ENCODE data around the gene CSTF2T.
"Not testable (repeated sequence)": the region's sequence is repeated elsewhere in the genome, so short reads cannot be mapped to it uniquely, and the experiment has no call there.

CSTF2T gene

DNA sequence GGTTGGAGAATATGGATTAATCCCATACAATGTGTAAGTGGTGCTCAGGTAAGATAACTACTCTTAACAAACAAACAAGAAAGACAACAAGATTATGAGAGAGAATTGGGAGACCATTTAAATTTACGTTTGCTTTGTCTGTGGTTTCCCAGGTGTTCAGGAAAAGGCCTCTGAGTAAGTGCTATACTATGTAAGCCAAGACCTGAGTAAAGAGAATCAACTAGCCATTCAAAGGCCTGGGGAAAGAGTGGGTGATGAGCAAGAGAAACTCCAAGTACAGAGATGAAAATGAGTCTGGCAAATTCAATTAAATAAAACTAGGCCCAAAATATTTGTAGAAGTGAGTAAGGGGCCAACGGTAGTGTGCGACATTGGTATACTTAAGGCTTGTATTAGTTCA, 9.9 kb downstream of the CSTF2T start:
- DNase-seq (ENCODE audit: low read depth), result no peak
- no peak overlapping the region for H3K4me3 ChIP-seq (ENCODE audit: low read depth, low read length)
- in situ Hi-C loops (cut with HindIII; ENCODE audit: low sequenced_read_pairs), result no loop called here
- TF ChIP-seq, protein P1, sequence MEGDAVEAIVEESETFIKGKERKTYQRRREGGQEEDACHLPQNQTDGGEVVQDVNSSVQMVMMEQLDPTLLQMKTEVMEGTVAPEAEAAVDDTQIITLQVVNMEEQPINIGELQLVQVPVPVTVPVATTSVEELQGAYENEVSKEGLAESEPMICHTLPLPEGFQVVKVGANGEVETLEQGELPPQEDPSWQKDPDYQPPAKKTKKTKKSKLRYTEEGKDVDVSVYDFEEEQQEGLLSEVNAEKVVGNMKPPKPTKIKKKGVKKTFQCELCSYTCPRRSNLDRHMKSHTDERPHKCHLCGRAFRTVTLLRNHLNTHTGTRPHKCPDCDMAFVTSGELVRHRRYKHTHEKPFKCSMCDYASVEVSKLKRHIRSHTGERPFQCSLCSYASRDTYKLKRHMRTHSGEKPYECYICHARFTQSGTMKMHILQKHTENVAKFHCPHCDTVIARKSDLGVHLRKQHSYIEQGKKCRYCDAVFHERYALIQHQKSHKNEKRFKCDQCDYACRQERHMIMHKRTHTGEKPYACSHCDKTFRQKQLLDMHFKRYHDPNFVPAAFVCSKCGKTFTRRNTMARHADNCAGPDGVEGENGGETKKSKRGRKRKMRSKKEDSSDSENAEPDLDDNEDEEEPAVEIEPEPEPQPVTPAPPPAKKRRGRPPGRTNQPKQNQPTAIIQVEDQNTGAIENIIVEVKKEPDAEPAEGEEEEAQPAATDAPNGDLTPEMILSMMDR (IDR thresholded peaks at IDR 0.05; ENCODE audit: low read depth, low read length, missing control alignments), result no peak

DNA sequence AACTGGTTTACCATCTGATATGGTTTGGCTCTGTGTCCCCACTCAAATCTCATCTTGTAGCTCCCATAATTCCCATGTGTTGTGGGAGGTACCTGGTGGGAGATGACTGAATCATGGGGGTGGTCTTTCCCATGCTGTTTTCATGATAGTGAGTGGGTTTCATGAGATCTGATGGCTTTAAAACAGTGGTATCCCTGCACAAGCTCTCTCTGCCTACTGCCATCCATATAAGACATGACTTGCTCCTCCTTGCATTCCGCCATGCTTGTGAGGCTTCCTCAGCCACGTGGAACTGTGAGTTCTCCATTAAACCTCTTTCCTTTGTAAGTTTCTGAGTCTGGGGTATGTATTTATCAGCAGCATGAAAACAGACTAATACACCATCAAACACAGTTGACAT, 10.6 kb downstream of the CSTF2T start:
- DNase-seq (ENCODE audit: low read depth); in situ Hi-C loops (cut with HindIII; ENCODE audit: low sequenced_read_pairs); H3K4me3 ChIP-seq (ENCODE audit: low read depth, low read length): not testable (repeated sequence)

DNA sequence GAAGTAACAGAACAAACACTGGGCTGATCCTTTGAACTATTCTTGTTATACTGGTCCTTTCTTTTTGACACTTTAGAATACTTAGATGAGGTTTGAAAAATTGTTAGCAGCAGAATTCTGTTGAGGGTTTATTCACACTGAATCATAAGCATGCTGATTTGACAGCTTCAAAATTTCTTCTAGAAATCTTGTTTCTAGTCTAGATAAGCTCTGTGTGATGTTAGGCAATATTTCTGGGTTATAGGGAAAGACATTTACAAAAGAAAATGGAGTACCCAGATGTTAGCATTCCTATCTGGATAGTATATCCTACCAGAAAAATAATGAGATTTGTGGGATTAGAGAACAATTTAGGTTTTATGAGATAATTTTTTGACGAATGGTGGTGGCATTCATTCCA, 12.1 kb downstream of the CSTF2T start:
- in situ Hi-C loops (cut with HindIII; ENCODE audit: low sequenced_read_pairs), result no loop called here
- DNase-seq (ENCODE audit: low read depth), result no peak

DNA sequence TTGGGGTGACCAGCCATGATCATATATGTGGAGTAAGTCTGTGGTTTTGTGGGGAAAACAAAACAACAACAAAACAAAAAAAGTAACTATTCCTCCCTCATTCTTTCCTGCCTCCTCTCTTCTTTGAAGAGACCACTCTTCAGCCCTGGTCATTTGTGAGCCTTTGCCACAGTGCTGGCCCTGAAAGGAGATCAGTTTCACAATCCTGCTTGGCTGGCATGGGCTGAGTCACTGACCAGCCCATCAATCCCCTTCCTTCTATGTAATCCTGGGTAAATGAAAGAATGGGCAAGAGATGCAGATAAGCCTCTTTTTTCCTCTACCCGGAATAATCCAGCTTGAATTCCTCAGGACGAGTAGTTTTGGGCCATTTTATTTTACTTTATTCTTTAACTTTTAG, 13.6 kb downstream of the CSTF2T start:
- TF ChIP-seq, protein P1 (IDR thresholded peaks at IDR 0.05; ENCODE audit: low read depth, low read length, missing control alignments), result no peak
- in situ Hi-C loops (cut with HindIII; ENCODE audit: low sequenced_read_pairs), result no loop called here
- no peak for DNase-seq (ENCODE audit: low read depth)
- H3K4me3 ChIP-seq (ENCODE audit: low read depth, low read length), result no peak overlapping the region

More for the DNA sequence above, 12.1 kb downstream of the CSTF2T start:
- TF ChIP-seq, protein P1 (IDR thresholded peaks at IDR 0.05; ENCODE audit: low read depth, low read length, missing control alignments), result no peak
- H3K4me3 ChIP-seq (ENCODE audit: low read depth, low read length), result no peak overlapping the region

DNA sequence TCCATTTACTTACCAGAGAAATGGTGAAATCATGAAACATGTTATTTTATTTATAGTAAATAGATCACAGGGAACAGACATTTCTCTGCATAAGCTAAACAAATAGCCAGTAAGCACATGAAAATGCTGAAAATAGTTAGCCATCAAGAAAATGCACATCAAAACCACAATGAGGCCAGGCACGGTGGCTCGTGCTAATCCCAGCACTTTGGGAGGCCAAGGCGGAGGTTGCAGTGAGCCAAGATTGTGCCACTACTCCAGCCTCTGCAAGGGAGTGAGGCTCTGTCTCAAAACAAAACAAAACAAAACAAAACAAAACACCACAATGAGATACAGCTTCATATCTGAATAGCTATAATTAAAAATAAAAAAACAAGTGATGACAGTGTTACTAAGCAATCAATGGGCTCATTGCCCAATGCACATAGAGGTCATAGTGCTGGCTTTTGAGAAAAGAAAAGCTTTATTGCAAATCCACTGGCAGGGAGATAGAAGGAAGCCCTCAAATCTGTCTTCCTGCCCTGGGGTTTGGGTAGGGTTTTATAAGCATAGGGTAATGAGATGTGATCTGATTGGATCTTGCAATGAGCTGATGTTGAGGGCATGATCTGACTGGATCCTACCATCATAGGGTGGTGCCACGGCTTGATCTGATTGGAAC, 16.2 kb downstream of the CSTF2T start:
- no peak overlapping the region for H3K4me3 ChIP-seq (ENCODE audit: low read depth, low read length)
- TF ChIP-seq, protein P1 (IDR thresholded peaks at IDR 0.05; ENCODE audit: low read depth, low read length, missing control alignments), result no peak
- in situ Hi-C loops (cut with HindIII; ENCODE audit: low sequenced_read_pairs), result no loop called here
- DNase-seq (ENCODE audit: low read depth), result no peak

- no peak overlapping the region for H3K4me3 ChIP-seq (ENCODE audit: low read depth, low read length)
- TF ChIP-seq, protein P1 (IDR thresholded peaks at IDR 0.05; ENCODE audit: low read depth, low read length, missing control alignments), result no peak
- DNase-seq (ENCODE audit: low read depth), result no peak
- in situ Hi-C loops (cut with HindIII; ENCODE audit: low sequenced_read_pairs), result no loop called here
These were observed 19.6 kb downstream of the CSTF2T start for GRCh38 chr10:51679841-51680240.

DNA sequence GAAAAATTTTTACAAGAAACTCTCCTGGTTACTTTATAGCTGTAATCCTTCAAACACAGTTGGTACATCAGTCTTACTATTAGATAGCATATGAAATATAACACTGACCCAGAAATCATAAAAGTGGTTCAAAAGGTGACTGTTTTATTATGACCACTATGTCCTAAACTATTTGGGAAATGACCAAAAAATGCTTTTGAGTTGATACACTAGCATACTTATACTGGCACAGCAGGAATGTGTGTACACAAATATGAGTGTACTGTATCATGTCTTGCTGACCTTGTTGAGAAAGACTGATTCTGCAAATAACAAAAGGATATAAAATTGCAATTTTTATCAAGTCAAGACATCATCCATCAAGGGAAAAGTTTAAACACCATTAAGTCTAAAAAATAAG, 24.3 kb downstream of the CSTF2T start:
- no peak for DNase-seq (ENCODE audit: low read depth)
- no peak overlapping the region for H3K4me3 ChIP-seq (ENCODE audit: low read depth, low read length)
- TF ChIP-seq, protein P1 (IDR thresholded peaks at IDR 0.05; ENCODE audit: low read depth, low read length, missing control alignments), result no peak
- in situ Hi-C loops (cut with HindIII; ENCODE audit: low sequenced_read_pairs), result no loop called here

All from astrocyte of the cerebellum (primary cell).